Spleen (tissue), 7 donors: Measurements from ENCODE around the gene RARRES2.

Source experiments
- POLR2AphosphoS5 ChIP-seq, 3 donors: sonication (generic); formaldehyde crosslinking; IDR thresholded peaks; one replicate each; pipeline ENCODE4 v1.5.1; 2017; ENCODE audit warnings: antibody characterized with exemption in 3 of 3
- TF ChIP-seq, protein P1 (sequence below), 11 experiments: fragments of 200-600 bp in 7 of 11; fragments of 450-650 bp in 4 of 11; sonication (generic) in 4 of 11; IDR thresholded peaks in 8 of 11; conservative IDR thresholded peaks in 3 of 11; 1 replicate in 7 of 11; 2 replicates in 4 of 11; pipeline versions ENCODE4 v1.4.0 to v1.8.0; 2016 to 2021; ENCODE audit warnings: antibody characterized with exemption in 11 of 11, inconsistent platforms in 4 of 11, mild to moderate bottlenecking in 1 of 11
- donor health status: DM: no; HTN: no; CAD: no; lungs with moderate emphysema.
- donor health status: DM: no; HTN: no; CAD: no.
- donor health status: DM: no; HTN: no; CAD: no.

DNA sequence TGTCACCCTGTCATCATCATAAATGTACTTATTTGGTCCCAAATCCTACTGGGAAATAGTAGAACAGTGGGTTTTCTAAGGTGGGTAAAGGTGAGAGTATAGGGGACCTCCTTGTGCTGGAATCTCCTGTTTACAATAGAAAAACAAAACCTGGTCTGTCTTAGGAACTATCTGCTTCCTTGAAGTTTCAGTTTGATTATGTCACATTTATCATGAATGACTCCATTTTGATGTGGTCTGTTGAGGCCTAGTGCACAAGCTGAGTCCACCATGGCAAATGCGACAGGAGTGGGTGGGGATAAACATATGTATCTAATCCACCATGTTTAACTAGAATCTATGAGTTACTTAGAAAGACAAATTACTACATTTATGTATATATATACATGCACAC lies 14.2 kb upstream of the RARRES2 start:
- TF ChIP-seq, protein P1, sequence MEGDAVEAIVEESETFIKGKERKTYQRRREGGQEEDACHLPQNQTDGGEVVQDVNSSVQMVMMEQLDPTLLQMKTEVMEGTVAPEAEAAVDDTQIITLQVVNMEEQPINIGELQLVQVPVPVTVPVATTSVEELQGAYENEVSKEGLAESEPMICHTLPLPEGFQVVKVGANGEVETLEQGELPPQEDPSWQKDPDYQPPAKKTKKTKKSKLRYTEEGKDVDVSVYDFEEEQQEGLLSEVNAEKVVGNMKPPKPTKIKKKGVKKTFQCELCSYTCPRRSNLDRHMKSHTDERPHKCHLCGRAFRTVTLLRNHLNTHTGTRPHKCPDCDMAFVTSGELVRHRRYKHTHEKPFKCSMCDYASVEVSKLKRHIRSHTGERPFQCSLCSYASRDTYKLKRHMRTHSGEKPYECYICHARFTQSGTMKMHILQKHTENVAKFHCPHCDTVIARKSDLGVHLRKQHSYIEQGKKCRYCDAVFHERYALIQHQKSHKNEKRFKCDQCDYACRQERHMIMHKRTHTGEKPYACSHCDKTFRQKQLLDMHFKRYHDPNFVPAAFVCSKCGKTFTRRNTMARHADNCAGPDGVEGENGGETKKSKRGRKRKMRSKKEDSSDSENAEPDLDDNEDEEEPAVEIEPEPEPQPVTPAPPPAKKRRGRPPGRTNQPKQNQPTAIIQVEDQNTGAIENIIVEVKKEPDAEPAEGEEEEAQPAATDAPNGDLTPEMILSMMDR (IDR thresholded peaks at IDR 0.05 in 8 of 11, conservative IDR thresholded peaks at IDR 0.05 in 3 of 11): no peak
- no peak for TF ChIP-seq POLR2AphosphoS5 (IDR thresholded peaks at IDR 0.05)
